ENCODE data around the gene RALGAPA2. TPM values are rescaled to one million over a fixed set of nuclear protein-coding genes. Genes with fewer than 3 reads are reported as not detected.

RALGAPA2 gene
- total RNA-seq, 1 experiment from 2014 or later, result 10.8 TPM

GRCh38 chr20:20524756-20525155, 187.7 kb downstream of the RALGAPA2 start:
- ChIA-PET RAD21 (ENCODE audit: low non-redundant PET in 1 of 2, low total read pairs in 2 of 2, uncharacterized antibody in 2 of 2, unreplicated experiment in 2 of 2) (no interaction called here), POLR2A (no interaction called here), CTCF (no interaction called here)
- Histone ChIP-seq H3K9ac (ENCODE audit: low read length) (no peak overlapping the region), H3K9me2 (ENCODE audit: insufficient read depth) (no peaks in the 10 kb centered on the region), H3K79me2 (ENCODE audit: insufficient read depth, low read length) (no peaks in the 10 kb centered on the region), H3K9me3 (ENCODE audit: control insufficient read depth in 1 of 2, insufficient read depth in 1 of 2, low read depth in 1 of 2, low read length in 2 of 2) (no peaks in the 10 kb centered on the region), H3K36me3 (ENCODE audit: control insufficient read depth in 1 of 2, insufficient read depth in 2 of 2, low read length in 2 of 2) (no peaks in the 10 kb centered on the region), H2AFZ (ENCODE audit: low read depth, low read length, poor library complexity, severe bottlenecking) (no peak overlapping the region), H3K4me3 (replicated peaks in 1 of 2; ENCODE audit: low read depth in 1 of 2, low read length in 2 of 2) (no peak overlapping the region), H3K4me2 (ENCODE audit: low read length) (no peak overlapping the region), H4K20me1 (ENCODE audit: insufficient read depth) (no peaks in the 10 kb centered on the region), H3K4me1 (ENCODE audit: control insufficient read depth in 1 of 2, insufficient read depth in 2 of 2, low read length in 2 of 2) (no peaks in the 10 kb centered on the region), H3K27me3 (ENCODE audit: insufficient read depth, low read length) (no peaks in the 10 kb centered on the region), H3K27ac (ENCODE audit: low read depth, low read length) (no peak overlapping the region)
- no peak for ATAC-seq
- no peak for DNase-seq (ENCODE audit: low read depth, low spot score)
- TF ChIP-seq JUND (IDR thresholded peaks at IDR 0.05) (no peak), EZH2phosphoT487 (IDR thresholded peaks at IDR 0.05; ENCODE audit: borderline replicate concordance) (no peak), ZFX (IDR thresholded peaks at IDR 0.05) (no peak)
- intact Hi-C loops (cut with micrococcal nuclease), result no loop called here
- no TSS peak for BruUV-seq (replicated peaks)

DNA sequence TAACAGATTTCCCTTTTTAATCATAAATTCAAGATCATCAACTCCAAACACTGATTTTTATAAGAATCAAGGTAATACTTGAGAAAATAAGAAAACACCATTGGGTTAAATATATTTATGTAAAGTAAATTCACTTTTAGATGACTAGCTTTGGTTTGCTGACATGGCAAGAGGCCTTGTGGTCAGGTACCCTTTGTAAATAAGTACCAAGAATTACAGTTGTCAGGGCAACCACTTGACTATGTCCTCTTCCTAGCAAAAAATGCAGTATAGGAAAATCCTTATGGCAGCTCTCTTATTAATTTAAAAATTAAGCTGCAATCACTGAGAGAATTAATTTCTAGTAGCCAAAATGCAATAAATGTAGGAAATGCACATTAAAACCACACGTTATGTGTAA, 190.7 kb downstream of the RALGAPA2 start:
- H3K4me1 ChIP-seq (ENCODE audit: control insufficient read depth in 1 of 2, insufficient read depth in 2 of 2, low read length in 2 of 2), result no peaks in the 10 kb centered on the region
- ChIA-PET RAD21 (ENCODE audit: low non-redundant PET in 1 of 2, low total read pairs in 2 of 2, uncharacterized antibody in 2 of 2, unreplicated experiment in 2 of 2) (no interaction called here), CTCF (no interaction called here), POLR2A (no interaction called here)
- no TSS peak for BruUV-seq (replicated peaks)
- ATAC-seq (no peak), DNase-seq (ENCODE audit: low read depth, low spot score) (no peak)
- H3K27me3 ChIP-seq (ENCODE audit: insufficient read depth, low read length), result no peaks in the 10 kb centered on the region
- no peaks in the 10 kb centered on the region for H3K79me2 ChIP-seq (ENCODE audit: insufficient read depth, low read length)
- H3K4me2 ChIP-seq (ENCODE audit: low read length), result no peak overlapping the region
- H3K9me3 ChIP-seq (ENCODE audit: control insufficient read depth in 1 of 2, insufficient read depth in 1 of 2, low read depth in 1 of 2, low read length in 2 of 2), result no peaks in the 10 kb centered on the region
- no peaks in the 10 kb centered on the region for H4K20me1 ChIP-seq (ENCODE audit: insufficient read depth)
- H3K27ac ChIP-seq (ENCODE audit: low read depth, low read length), result no peak overlapping the region
- H3K4me3 ChIP-seq (replicated peaks in 1 of 2; ENCODE audit: low read depth in 1 of 2, low read length in 2 of 2), result no peak overlapping the region
- no peaks in the 10 kb centered on the region for H3K9me2 ChIP-seq (ENCODE audit: insufficient read depth)
- no peak overlapping the region for H3K9ac ChIP-seq (ENCODE audit: low read length)
- H3K36me3 ChIP-seq (ENCODE audit: control insufficient read depth in 1 of 2, insufficient read depth in 2 of 2, low read length in 2 of 2), result no peaks in the 10 kb centered on the region
- no peak overlapping the region for H2AFZ ChIP-seq (ENCODE audit: low read depth, low read length, poor library complexity, severe bottlenecking)
- TF ChIP-seq ZFX (IDR thresholded peaks at IDR 0.05) (no peak), FOSL1 (IDR thresholded peaks at IDR 0.05; ENCODE audit: low read depth) (no peak), CTCF (IDR thresholded peaks at IDR 0.05 in 2 of 3, conservative IDR thresholded peaks at IDR 0.05 in 1 of 3; ENCODE audit: borderline replicate concordance in 1 of 3, insufficient read depth in 1 of 3, low read depth in 2 of 3, low read length in 2 of 3) (no peak), ZNF274 (IDR thresholded peaks at IDR 0.05; ENCODE audit: low read depth, low read length) (no peak), SIN3A (IDR thresholded peaks at IDR 0.05; ENCODE audit: low read depth) (no peak)
- TF ChIP-seq, protein P1, sequence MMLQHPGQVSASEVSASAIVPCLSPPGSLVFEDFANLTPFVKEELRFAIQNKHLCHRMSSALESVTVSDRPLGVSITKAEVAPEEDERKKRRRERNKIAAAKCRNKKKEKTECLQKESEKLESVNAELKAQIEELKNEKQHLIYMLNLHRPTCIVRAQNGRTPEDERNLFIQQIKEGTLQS (IDR thresholded peaks at IDR 0.05), result no peak
- TF ChIP-seq, protein P2, sequence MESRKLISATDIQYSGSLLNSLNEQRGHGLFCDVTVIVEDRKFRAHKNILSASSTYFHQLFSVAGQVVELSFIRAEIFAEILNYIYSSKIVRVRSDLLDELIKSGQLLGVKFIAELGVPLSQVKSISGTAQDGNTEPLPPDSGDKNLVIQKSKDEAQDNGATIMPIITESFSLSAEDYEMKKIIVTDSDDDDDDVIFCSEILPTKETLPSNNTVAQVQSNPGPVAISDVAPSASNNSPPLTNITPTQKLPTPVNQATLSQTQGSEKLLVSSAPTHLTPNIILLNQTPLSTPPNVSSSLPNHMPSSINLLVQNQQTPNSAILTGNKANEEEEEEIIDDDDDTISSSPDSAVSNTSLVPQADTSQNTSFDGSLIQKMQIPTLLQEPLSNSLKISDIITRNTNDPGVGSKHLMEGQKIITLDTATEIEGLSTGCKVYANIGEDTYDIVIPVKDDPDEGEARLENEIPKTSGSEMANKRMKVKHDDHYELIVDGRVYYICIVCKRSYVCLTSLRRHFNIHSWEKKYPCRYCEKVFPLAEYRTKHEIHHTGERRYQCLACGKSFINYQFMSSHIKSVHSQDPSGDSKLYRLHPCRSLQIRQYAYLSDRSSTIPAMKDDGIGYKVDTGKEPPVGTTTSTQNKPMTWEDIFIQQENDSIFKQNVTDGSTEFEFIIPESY (IDR thresholded peaks at IDR 0.05; ENCODE audit: extremely low read depth, insufficient replicate concordance, low read length), result no peak
- intact Hi-C loops (cut with micrococcal nuclease), result no loop called here

Data from HCT116 (cell line).